GM10847 (cell line): Measurements from ENCODE around the gene MARCHF11.

ENCODE experiments used
- POLR2A ChIP-seq: IDR thresholded peaks from 2 replicates; pipeline ENCODE4 v1.6.1; 2011; ENCODE audit not compliant: insufficient read length; ENCODE audit errors: extremely low read depth

Gene MARCHF11

DNA sequence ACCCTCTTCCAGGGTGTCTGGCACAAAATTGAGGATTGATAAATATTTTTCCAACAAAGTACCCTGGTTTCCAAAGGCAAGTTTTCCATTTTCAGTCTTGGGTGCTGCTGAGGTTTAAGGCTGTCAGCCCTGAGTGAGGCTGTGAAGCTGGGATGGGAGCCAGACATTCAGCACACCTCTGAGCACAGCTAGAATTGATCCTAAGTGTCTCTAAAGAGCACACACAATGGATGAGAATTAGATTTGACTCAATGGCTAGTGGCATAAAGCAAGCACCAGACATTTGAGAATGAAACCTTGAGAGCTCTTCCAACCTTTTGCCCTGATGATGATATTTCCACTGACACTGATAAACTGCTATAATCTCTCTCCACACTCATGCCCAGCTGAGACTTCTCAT, 131.5 kb downstream of the MARCHF11 start:
- no peak for TF ChIP-seq POLR2A

DNA sequence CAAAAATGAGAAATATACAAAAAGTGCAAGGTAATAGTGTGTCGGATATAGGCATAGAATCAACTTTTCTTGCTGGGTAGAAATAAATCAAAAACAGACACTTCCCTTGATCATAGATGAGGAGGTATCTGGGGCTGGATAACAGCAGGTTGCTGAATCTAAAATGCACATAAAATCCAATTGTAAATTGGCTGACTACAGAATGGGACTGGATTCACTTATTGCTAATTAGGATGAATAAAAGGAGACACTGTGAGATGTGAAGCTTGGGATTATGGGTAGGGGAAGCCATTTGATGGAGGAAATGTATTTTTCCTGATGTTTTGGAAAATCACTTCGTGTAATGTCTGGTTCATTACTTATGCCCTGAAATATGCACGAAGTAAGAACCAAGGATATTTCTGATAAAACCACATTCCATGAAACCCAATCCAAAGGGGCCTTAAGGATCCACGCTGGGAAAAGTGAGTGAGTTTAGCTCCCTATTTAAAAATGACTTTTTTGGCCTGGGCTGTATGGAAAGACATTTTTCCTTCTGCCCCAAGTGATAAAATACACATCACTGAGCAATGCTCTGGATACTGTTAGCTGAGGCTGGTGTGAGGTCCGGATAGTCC, 136.1 kb downstream of the MARCHF11 start:
- TF ChIP-seq POLR2A: no peak

DNA sequence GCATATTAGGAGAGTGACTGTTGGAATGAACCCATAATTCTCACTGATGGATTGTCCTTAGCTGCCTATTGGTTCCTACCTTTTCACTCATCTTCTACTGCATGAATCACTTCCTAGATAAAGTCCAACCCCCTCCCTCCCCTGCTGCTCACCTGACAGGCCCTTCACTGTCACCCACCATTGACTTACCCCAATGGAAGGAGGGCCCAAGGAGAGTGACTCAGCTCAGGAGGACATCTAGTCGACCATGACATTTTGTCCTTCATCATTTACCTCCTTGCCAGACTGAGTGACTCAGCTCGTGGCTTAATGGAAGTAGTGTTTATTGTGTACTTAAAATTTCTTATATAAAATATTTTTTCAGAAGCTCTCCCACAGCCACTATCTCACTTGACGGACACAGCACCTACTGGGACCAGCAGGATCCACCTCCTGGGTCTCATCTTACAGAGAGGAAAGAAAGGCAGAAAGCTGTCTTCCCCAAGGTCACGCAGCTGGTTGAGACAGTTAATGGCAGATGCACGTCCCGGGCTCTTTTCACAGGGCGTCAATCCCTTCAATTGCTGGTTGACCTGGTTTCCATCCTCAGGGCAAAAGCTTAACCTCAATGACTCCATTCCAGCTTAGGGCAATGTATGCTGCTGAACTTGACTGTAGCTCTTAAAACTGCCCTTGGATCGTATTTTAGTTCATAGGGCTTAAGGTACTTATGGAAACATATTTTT, 142.3 kb downstream of the MARCHF11 start:
- TF ChIP-seq POLR2A: no peak

DNA sequence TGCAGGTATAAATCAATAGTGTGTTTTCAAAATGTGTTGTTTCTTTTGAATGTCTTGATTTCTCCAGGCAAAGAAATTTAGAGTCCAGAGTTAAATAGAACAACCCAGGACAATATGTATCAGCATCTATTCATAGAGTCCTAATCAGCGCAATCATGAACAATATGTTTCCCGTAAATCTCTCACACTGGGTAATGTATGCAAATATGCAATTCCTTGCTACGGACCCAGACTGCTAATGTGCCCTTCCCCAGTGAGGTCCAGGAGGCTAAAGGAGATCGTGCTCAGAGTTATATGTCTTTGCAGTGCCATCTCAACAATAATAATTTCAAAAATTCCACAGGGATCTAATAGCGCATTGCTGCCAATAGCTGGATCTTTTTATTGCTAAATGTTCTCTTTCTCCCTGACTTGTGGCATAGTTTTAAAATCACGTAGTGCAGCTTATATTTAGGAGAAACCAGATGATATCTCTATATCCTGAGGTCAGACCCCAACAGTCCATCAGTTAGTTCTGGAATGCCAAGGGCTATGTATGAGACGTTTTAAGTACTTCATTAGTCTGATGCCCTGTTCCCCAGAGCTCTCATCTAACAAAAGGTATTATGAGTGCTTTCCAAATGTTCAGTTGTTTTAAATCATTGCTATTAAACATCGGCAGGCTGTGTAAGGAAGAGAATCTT, 145.1 kb downstream of the MARCHF11 start:
- no peak for TF ChIP-seq POLR2A

DNA sequence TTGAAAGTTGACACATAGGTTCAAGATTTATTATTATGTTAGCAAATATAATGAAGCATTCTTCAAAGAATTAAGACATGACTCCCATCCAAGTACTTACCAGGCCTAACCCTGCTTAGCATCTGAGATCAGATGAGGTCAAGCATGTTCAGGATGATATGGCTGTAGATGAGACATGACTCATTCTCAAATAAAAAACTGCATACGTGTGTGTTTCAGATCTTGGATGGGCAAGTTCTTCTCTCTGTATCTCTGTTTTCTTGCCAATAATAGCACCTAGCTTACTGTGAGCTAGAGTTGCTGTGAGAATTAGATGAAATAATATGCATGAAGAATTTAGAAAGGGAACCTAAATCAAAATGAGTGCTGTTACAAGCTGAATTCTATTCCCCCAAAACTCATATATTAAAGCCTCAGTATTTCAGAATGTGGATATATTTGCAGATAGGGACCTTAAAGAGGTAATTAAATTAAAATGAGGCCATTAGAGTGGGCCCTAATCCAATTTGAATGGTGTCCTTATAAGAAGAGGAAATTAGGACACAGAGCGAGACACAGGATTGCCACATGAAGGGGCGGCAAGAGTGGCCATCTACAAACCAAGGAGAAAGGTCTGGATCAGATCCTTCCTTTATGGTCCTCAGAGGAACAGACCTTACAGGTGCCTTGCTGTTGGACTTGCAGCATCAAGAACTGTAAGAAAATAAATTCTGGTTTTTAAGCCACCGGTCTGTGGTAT, 146.2 kb downstream of the MARCHF11 start:
- no peak for TF ChIP-seq POLR2A

DNA sequence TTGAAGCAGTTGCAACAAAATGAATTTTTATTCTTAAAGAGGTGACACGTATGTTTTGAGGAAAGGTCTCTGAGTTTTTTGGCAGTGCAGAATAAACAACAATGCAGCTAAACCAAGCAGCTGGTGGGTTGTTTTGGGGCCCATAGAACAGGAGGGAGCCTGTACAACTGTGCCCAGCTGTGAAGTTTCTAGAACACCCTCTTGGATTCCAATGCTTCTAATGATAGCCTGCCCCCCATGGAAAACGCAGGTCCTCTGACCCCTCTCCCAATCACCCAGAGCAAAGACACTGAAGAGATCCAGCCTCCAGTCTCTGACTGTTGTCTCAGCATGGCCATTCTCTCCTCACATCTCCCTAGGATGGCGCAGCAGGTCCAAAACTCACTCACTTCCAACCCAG, 150.9 kb downstream of the MARCHF11 start:
- no peak for TF ChIP-seq POLR2A

DNA sequence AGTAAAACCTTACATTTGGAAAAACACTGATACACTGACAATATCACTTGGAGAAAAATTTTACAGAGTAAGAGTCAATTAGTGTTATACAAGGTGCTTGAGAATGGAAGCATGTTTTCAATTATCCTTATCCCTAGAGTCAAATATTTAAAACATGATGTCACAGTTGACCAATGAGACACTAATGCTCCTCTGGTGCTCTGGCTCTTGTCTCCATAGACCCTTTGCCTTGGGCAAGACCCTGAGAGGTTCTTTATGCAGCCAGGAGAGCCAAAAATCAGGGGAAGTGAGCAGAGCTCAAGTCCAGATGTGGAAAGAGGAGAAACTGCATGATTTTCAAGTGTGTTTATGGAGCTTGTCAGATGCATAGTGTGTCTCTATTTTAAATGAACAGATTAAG, 153.9 kb downstream of the MARCHF11 start:
- no peak for TF ChIP-seq POLR2A

DNA sequence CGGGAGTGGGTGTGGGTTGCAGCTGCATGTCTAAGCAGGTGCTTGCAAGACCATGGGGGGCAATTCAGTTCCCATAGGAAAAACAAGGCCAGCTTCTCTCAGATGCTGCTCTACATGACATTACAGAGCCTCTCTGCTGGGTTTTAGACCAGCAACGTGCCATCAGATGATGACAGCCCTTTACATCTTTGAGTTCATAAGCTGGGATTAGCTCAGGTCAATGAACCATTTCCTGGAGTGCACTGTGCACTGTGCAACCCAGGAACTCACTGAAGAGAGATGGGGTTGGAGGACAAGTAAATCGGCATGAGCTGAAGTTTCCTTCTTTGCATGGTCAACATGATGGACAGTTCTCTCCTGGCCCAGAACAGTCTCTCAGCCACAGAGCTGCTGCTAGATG, 160.6 kb downstream of the MARCHF11 start:
- TF ChIP-seq POLR2A: no peak

DNA sequence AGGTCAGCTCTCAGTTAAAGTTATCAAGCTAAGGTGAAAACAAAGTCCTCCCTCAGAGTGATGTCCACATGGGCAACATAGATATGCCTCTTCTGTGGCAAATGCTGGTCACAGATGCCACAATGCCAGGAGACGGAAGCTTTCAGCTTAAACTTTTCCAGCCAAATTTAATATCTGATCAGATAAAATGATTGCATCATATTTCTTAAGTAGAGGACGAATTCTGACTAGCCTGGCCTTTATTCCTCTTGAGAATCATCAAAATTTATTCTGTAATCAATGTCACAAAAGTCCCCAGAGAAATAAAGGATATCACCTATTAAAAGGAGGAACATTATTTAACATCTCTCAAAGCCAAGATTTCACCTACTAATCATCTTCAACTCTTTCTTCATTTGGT, 161.9 kb downstream of the MARCHF11 start:
- no peak for TF ChIP-seq POLR2A
